ENCODE results near the gene SGSM1.

The SGSM1 gene

GRCh38 chr22:24952837-24953383 lies 146.9 kb downstream of the SGSM1 start:
- H3K4me1 ChIP-seq (ENCODE audit: insufficient read depth, low read length): peaks cover 9% of the 10 kb centered on the region; the same call in 1 of the 2 replicates

DNA sequence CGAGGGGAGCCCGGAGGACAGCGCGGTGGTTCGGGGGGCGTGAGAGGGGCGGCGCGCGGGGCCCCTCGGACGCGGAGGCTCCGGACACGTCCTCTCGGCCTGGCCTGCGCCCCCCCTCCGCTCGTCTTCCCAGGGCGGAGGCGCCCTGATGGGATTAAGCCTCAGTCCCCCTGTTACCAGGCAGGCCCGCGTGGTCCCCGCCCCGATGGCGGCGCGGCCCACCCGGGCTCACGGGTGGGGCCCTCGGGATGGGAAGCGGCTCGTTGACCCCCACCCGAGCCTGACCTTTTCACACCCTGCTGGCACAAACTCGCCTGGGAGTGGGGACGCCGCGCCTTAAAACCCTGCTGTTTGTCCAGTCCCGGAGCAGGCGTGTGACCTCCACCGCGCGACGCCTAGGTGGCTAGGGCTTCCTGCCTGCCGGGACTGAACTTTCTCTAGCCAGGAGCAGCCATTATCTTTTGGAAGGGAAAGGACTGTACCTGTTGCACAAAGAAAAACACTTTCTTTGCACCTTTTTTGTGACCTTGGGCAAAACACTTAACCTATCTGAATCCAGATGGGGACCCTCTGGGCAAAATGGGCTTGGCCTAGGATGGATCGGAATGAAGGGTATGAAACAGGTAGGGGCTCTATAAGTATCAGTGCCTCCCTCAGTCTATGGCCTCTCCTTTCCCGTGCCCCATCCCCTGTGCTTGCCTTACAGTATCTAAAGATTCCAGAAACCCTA lies 147.5 kb downstream of the SGSM1 start:
- Histone ChIP-seq H3K9ac (ENCODE audit: low read depth, low read length) (peak overlapping the region; percentile 91), H3K36me3 (ENCODE audit: insufficient read depth, low read length) (no peaks in the 10 kb centered on the region), H3K9me3 (ENCODE audit: control insufficient read depth, insufficient read depth, low read length) (no peaks in the 10 kb centered on the region), H3K4me1 (ENCODE audit: insufficient read depth, low read length) (peaks cover 9% of the 10 kb centered on the region; the same call in 1 of the 2 replicates)

More at GRCh38 chr22:24952837-24953383, 146.9 kb downstream of the SGSM1 start:
- Histone ChIP-seq H3K36me3 (ENCODE audit: insufficient read depth, low read length) (no peaks in the 10 kb centered on the region), H3K9me3 (ENCODE audit: control insufficient read depth, insufficient read depth, low read length) (no peaks in the 10 kb centered on the region), H3K9ac (ENCODE audit: low read depth, low read length) (peak overlapping the region; percentile 91)

DNA sequence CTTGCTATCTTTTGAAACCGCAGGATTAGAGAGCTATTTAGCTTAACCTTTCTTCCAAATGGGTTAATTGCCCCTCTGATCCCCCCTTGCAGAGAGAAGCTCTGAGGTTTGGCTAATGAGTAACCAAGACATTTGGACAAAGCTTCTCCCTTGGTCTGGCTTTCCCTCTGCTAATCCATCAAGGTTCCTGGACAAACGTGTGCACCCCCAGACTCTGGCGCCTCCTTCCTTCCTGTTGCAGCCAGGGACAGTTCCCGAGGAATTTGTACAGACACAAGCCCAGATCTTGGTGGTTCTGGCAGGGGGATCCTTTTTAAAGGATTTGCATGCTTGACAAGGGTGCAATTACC lies 148.1 kb downstream of the SGSM1 start:
- no peaks in the 10 kb centered on the region for H3K36me3 ChIP-seq (ENCODE audit: insufficient read depth, low read length)
- H3K9me3 ChIP-seq (ENCODE audit: control insufficient read depth, insufficient read depth, low read length): no peaks in the 10 kb centered on the region
- H3K9ac ChIP-seq (ENCODE audit: low read depth, low read length): peak overlapping the region; percentile 91
- H3K4me1 ChIP-seq (ENCODE audit: insufficient read depth, low read length): peaks cover 9% of the 10 kb centered on the region; the same call in 1 of the 2 replicates

- H3K9me3 ChIP-seq (ENCODE audit: control insufficient read depth, insufficient read depth, low read length): no peaks in the 10 kb centered on the region
- no peak overlapping the region for H3K9ac ChIP-seq (ENCODE audit: low read depth, low read length)
- no peaks in the 10 kb centered on the region for H3K36me3 ChIP-seq (ENCODE audit: insufficient read depth, low read length)
- peaks cover 9% of the 10 kb centered on the region; the same call in 1 of the 2 replicates for H3K4me1 ChIP-seq (ENCODE audit: insufficient read depth, low read length)
These were observed 148.8 kb downstream of the SGSM1 start for GRCh38 chr22:24954856-24955255.

- Histone ChIP-seq H3K9me3 (ENCODE audit: control insufficient read depth, insufficient read depth, low read length) (no peaks in the 10 kb centered on the region), H3K4me1 (ENCODE audit: insufficient read depth, low read length) (peaks cover 5% of the 10 kb centered on the region; the same call in 1 of the 2 replicates), H3K9ac (ENCODE audit: low read depth, low read length) (no peak overlapping the region), H3K36me3 (ENCODE audit: insufficient read depth, low read length) (no peaks in the 10 kb centered on the region; the same call in 1 of the 2 replicates)
These were observed 151.0 kb downstream of the SGSM1 start for GRCh38 chr22:24957043-24957442.

- no peaks in the 10 kb centered on the region for H3K9me3 ChIP-seq (ENCODE audit: control insufficient read depth, insufficient read depth, low read length)
- H3K36me3 ChIP-seq (ENCODE audit: insufficient read depth, low read length): no peaks in the 10 kb centered on the region; the same call in 1 of the 2 replicates
- H3K9ac ChIP-seq (ENCODE audit: low read depth, low read length): no peak overlapping the region
- 0 out of 2 replicates have a peak, but pooled peaks cover 4% of the 10 kb centered on the region for H3K4me1 ChIP-seq (ENCODE audit: insufficient read depth, low read length)
These were observed 155.3 kb downstream of the SGSM1 start for GRCh38 chr22:24961217-24961844.

- Histone ChIP-seq H3K36me3 (ENCODE audit: insufficient read depth, low read length) (no peaks in the 10 kb centered on the region; the same call in 1 of the 2 replicates), H3K9me3 (ENCODE audit: control insufficient read depth, insufficient read depth, low read length) (no peaks in the 10 kb centered on the region), H3K4me1 (ENCODE audit: insufficient read depth, low read length) (peaks cover 6% of the 10 kb centered on the region; the same call in 1 of the 2 replicates), H3K9ac (ENCODE audit: low read depth, low read length) (no peak overlapping the region)
These were observed 156.1 kb downstream of the SGSM1 start for GRCh38 chr22:24962094-24962493.

DNA sequence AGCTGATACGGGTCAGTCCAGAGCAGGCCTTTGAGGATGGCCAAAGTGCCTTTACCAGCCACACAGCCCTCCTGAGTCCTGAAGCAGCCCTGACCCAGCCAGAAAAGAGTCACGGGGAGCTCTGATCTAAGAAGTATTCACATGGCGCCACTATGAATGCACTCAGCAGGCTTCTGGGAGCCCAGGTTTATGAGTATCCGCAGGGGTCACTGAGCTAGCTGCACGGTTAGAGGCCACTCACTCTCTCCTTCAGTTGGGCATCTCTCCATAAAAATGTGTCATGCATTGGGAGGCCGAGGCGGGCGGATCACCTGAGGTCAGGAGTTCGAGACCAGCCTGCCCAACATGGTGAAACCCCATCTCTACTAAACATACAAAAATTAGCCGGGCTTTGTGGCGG lies 156.8 kb downstream of the SGSM1 start:
- no peaks in the 10 kb centered on the region; the same call in 1 of the 2 replicates for H3K36me3 ChIP-seq (ENCODE audit: insufficient read depth, low read length)
- peaks cover 10% of the 10 kb centered on the region; the same call in 1 of the 2 replicates for H3K4me1 ChIP-seq (ENCODE audit: insufficient read depth, low read length)
- H3K9ac ChIP-seq (ENCODE audit: low read depth, low read length): no peak overlapping the region
- H3K9me3 ChIP-seq (ENCODE audit: control insufficient read depth, insufficient read depth, low read length): no peaks in the 10 kb centered on the region

- Histone ChIP-seq H3K9ac (ENCODE audit: low read depth, low read length) (no peak overlapping the region), H3K36me3 (ENCODE audit: insufficient read depth, low read length) (no peaks in the 10 kb centered on the region; the same call in 1 of the 2 replicates), H3K9me3 (ENCODE audit: control insufficient read depth, insufficient read depth, low read length) (no peaks in the 10 kb centered on the region), H3K4me1 (ENCODE audit: insufficient read depth, low read length) (peaks cover 18% of the 10 kb centered on the region)
These were observed 158.4 kb downstream of the SGSM1 start for GRCh38 chr22:24964441-24964840.

DNA sequence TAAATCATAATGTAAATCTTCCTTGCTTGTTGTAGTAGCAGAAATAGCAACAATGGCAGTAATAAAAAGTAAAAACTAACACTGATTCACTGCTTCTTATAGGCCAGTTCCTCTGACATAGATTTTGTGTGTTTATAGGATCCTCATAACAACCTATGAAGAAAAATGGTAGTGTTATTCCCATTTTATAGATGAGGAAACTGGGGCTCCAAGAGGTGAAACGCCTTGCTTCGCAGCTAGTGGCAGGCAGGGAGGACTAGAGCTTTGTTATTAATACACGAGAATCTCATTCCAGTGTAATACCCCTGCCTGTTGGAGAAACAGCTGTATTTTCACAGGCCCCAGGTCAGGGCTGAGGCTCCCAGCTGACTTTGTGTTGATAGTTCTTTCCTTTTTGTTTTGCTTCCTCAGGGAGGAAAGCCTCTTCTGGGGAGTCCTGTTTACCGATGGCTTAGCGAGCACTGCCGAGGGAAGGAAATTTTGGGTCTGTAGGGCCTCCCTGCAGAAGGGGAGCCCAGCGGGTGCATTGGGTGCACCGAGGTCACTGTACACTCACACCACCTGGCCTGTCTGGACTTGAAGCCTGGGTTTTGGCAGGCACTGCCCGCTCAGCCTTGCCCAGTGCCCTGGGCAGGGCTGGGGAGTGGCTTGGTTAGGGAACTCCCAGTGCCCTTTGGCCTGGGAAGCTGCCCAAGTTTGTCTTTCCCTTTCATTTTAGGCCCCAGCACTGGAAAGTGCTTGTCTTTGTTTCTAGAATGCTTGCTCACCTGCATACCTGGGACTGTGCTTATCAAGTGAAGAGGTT lies 160.0 kb downstream of the SGSM1 start:
- Histone ChIP-seq H3K36me3 (ENCODE audit: insufficient read depth, low read length) (no peaks in the 10 kb centered on the region; the same call in 1 of the 2 replicates), H3K4me1 (ENCODE audit: insufficient read depth, low read length) (peaks cover 29% of the 10 kb centered on the region), H3K9me3 (ENCODE audit: control insufficient read depth, insufficient read depth, low read length) (no peaks in the 10 kb centered on the region), H3K9ac (ENCODE audit: low read depth, low read length) (no peak overlapping the region)

DNA sequence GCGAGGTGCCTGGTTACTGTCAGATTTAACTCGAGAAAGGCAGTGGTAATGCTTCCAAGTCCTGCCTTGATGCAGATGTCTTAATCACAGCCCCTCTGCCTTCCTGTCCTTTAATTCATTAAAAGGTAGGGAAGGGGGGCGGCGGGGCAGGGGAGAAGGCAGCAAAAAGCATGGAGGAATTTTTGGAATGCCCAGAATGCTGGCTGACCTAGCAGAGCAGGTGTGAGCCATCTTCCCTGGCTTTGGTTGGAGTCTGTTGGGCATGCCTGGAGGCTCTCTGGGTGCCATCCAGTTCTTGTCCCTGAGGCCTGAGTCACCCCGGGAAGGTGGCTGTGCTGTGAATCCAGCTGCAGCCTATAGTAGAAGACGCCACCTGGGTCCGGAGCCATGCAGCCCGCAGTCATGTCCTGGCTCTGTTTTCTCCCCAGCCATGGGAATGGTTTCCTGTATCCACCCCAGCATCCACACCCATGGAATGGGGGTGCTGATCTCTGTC lies 162.1 kb downstream of the SGSM1 start:
- Histone ChIP-seq H3K4me1 (ENCODE audit: insufficient read depth, low read length) (peaks cover 29% of the 10 kb centered on the region), H3K36me3 (ENCODE audit: insufficient read depth, low read length) (no peaks in the 10 kb centered on the region), H3K9me3 (ENCODE audit: control insufficient read depth, insufficient read depth, low read length) (no peaks in the 10 kb centered on the region), H3K9ac (ENCODE audit: low read depth, low read length) (no peak overlapping the region)

DNA sequence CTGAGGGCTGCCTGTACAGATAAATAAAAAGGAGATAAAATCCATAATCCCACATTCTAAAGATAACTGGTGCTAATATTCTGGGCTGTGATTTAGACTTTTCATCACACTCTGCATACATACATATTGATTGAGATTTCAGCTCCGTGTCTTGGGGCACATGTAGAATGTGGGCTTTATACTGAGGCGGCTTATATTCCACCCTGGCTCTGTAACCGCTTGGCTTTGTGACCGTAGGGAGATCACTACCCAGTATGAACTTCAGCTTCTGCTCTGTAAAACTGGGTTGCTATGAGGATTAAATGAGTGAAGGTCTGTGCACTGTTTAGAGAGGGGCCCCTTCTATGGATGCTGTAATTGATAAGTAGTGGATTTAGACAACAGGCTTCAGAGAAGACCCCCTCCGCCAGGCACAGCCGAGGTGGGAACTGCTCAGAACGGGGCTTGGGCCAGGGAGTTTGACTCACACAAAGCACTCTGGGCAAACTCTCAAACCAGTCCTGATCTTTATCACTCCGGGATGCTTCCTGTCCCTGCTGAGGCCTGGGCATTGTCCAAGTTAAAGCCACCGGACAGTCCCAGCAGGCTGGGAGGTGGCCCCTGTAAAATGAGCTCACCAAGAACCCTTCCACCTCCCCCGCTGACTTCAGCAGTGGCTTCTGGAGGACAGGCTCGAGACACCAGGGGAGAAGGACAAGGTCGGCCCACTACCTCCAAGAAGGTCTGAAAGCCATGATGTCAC lies 163.7 kb downstream of the SGSM1 start:
- no peaks in the 10 kb centered on the region for H3K9me3 ChIP-seq (ENCODE audit: control insufficient read depth, insufficient read depth, low read length)
- no peaks in the 10 kb centered on the region for H3K36me3 ChIP-seq (ENCODE audit: insufficient read depth, low read length)
- H3K9ac ChIP-seq (ENCODE audit: low read depth, low read length): no peak overlapping the region
- H3K4me1 ChIP-seq (ENCODE audit: insufficient read depth, low read length): peaks cover 29% of the 10 kb centered on the region

DNA sequence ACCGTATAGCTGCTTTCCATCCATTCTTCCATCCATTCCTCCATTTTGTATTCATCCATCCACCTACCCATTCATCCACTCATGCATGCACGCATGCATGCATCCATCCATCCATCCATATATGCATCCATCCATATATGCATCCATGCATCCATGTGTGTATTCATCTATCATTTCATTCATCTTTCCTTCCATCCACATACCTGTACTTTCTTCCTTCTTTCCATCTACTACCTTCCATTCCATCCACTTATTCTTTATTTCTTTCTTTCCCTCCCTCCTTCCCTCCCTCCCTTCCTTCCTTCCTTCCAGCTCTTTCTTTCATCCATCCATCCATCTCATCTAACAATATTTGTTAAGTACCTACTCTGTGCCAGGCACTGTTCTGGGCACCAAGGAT lies 166.4 kb downstream of the SGSM1 start:
- Histone ChIP-seq H3K4me1 (ENCODE audit: insufficient read depth, low read length) (peaks cover 36% of the 10 kb centered on the region), H3K9me3 (ENCODE audit: control insufficient read depth, insufficient read depth, low read length) (no peaks in the 10 kb centered on the region), H3K36me3 (ENCODE audit: insufficient read depth, low read length) (no peaks in the 10 kb centered on the region), H3K9ac (ENCODE audit: low read depth, low read length) (no peak overlapping the region)
